Cortex of kidney (tissue), 1 donor: Measurements from ENCODE around the gene SIK3.
A peak's percentile ranks its signal among the peaks of the same experiment; 100 is the strongest.
"Not testable (repeated sequence)": the region's sequence is repeated elsewhere in the genome, so short reads cannot be mapped to it uniquely, and the experiment has no call there.

Source experiments
- DNase-seq: peaks from one replicate; lab custom pipeline; 2025; lab: John Stamatoyannopoulos, UW

Gene SIK3

GRCh38 chr11:116838321-116839084 is 259.7 kb downstream of the SIK3 start:
- no peak for DNase-seq

- DNase-seq, result no peak
Observed at GRCh38 chr11:116837231-116838091, 260.8 kb downstream of the SIK3 start, which contains the start of gene APOA1. Gene APOA1 (minus strand): TSS chr11:116837622. CDS start chr11:116837387, 235 bp downstream.

- no peak for DNase-seq
Observed at GRCh38 chr11:116836632-116836991, 261.6 kb downstream of the SIK3 start.

GRCh38 chr11:116835791-116836631 is 262.2 kb downstream of the SIK3 start:
- peak; percentile 67 for DNase-seq

GRCh38 chr11:116835042-116835772 is 263.0 kb downstream of the SIK3 start:
- DNase-seq, result no peak

GRCh38 chr11:116834535-116835041 is 263.6 kb downstream of the SIK3 start:
- not testable (repeated sequence) for DNase-seq

GRCh38 chr11:116833816-116834534 is 264.3 kb downstream of the SIK3 start:
- DNase-seq, result no peak

GRCh38 chr11:116833491-116833815 is 264.8 kb downstream of the SIK3 start:
- no peak for DNase-seq

GRCh38 chr11:116832350-116833290 is 265.6 kb downstream of the SIK3 start:
- no peak for DNase-seq

- no peak for DNase-seq
Observed at GRCh38 chr11:116831790-116832349, 266.4 kb downstream of the SIK3 start.

- DNase-seq, result no peak
Observed at GRCh38 chr11:116830184-116830912, 267.9 kb downstream of the SIK3 start.

- DNase-seq, result no peak
Observed at GRCh38 chr11:116829525-116830183, 268.6 kb downstream of the SIK3 start, which contains the start of gene APOC3. Gene APOC3 (plus strand): TSS chr11:116829907. CDS start chr11:116830583, 676 bp downstream.

- DNase-seq, result no peak
Observed at GRCh38 chr11:116828632-116829524, 269.4 kb downstream of the SIK3 start.

GRCh38 chr11:116827461-116827860 is 270.8 kb downstream of the SIK3 start:
- no peak for DNase-seq

GRCh38 chr11:116826751-116827431 is 271.3 kb downstream of the SIK3 start:
- DNase-seq, result no peak
